IMR-90 (cell line): ENCODE measurements around the gene IQCF6. TPM values are rescaled to one million over a fixed set of nuclear protein-coding genes. Genes with fewer than 3 reads are reported as not detected.
"Not testable (repeated sequence)": the region's sequence is repeated elsewhere in the genome, so short reads cannot be mapped to it uniquely, and the experiment has no call there.

Experiments
- ATAC-seq: fragments of 200-7000 bp; cut with Tn5 transposase; 2 replicates; pipeline ENCODE4 v1.9.1; 2020; ENCODE audit warnings: low read depth, mild to moderate bottlenecking, moderate library complexity
- BruUV-seq: library from RNA; stranded (reverse); fragments of 400-500 nt; replicated peaks from 2 replicates; lab custom pipeline; 2021; lab: Mats Ljungman, UMichigan
- CTCF ChIA-PET: fragments of 300-600 bp; formaldehyde crosslinking; extraction: SDS; loops from one replicate; lab custom pipeline; 2021; ENCODE audit warnings: antibody characterized with exemption; lab: Yijun Ruan, JAX
- POLR2A ChIA-PET: fragments of 300-600 bp; sonication (Branson Sonifier 250); formaldehyde crosslinking; loops from one replicate; lab custom pipeline; 2022; ENCODE audit warnings: antibody characterized with exemption; ENCODE audit not compliant: unreplicated experiment; lab: Charles Lee
- DNase-seq: peaks from one replicate; pipeline ENCODE4 v3.0.0; 2013
- H2AFZ ChIP-seq: replicated peaks from 2 replicates; pipeline ENCODE3; 2013; ENCODE audit warnings: low read length, mild to moderate bottlenecking; ENCODE audit not compliant: poor library complexity
- H2AK5ac ChIP-seq: 2 replicates; pipeline ENCODE4 v1.6.1; 2013; ENCODE audit warnings: low read depth, low read length, inconsistent platforms
- H2AK9ac ChIP-seq: replicated peaks from 2 replicates; pipeline ENCODE3; 2013; ENCODE audit warnings: mild to moderate bottlenecking, low read depth, low read length, moderate library complexity; ENCODE audit not compliant: poor library complexity
- H2BK120ac ChIP-seq: 2 replicates; pipeline ENCODE4 v1.6.1; 2013; ENCODE audit warnings: low read depth, low read length, inconsistent platforms
- H2BK15ac ChIP-seq: 3 replicates; pipeline ENCODE4 v1.6.1; 2013; ENCODE audit warnings: low read depth, low read length, inconsistent platforms
- H2BK20ac ChIP-seq: 2 replicates; pipeline ENCODE4 v1.6.1; 2013; ENCODE audit warnings: low read depth, mild to moderate bottlenecking, inconsistent platforms, low read length, moderate library complexity
- H2BK5ac ChIP-seq: 2 replicates; pipeline ENCODE4 v1.6.1; 2013; ENCODE audit warnings: mild to moderate bottlenecking, low read depth, low read length, inconsistent platforms; ENCODE audit not compliant: poor library complexity, severe bottlenecking
- H3K14ac ChIP-seq: replicated peaks from 2 replicates; pipeline ENCODE4 v1.6.1; 2013; ENCODE audit warnings: low read depth, low read length, inconsistent platforms
- H3K18ac ChIP-seq: 2 replicates; pipeline ENCODE4 v1.6.1; 2013; ENCODE audit warnings: low read depth, low read length, control low read depth
- H3K23ac ChIP-seq: 2 replicates; pipeline ENCODE4 v1.6.1; 2013; ENCODE audit warnings: low read depth, low read length, inconsistent platforms
- H3K27ac ChIP-seq: 2 replicates; pipeline ENCODE4 v1.5.1; 2013; ENCODE audit warnings: mild to moderate bottlenecking, control low read depth, low read length; ENCODE audit not compliant: insufficient read depth
- H3K27me3 ChIP-seq: 2 replicates; pipeline ENCODE4 v1.6.1; 2013; ENCODE audit warnings: low read length; ENCODE audit not compliant: control insufficient read depth, insufficient read depth
- H3K36me3 ChIP-seq: 2 replicates; pipeline ENCODE4 v1.6.1; 2013; ENCODE audit warnings: low read length, mixed read lengths; ENCODE audit not compliant: control insufficient read depth, insufficient read depth
- H3K4ac ChIP-seq: 2 replicates; pipeline ENCODE4 v1.6.1; 2013; ENCODE audit warnings: low read depth, low read length, inconsistent platforms
- H3K4me1 ChIP-seq: 2 replicates; pipeline ENCODE4 v1.6.1; 2013; ENCODE audit warnings: low read length, mixed read lengths; ENCODE audit not compliant: control insufficient read depth, insufficient read depth
- H3K4me2 ChIP-seq: 2 replicates; pipeline ENCODE4 v1.6.1; 2013; ENCODE audit warnings: low read depth, mild to moderate bottlenecking, control low read depth, low read length, moderate library complexity
- H3K4me3 ChIP-seq: 2 replicates; pipeline ENCODE4 v1.5.1; 2013; ENCODE audit warnings: low read depth, mild to moderate bottlenecking, control low read depth, low read length, moderate library complexity; ENCODE audit not compliant: insufficient read depth
- H3K56ac ChIP-seq: 2 replicates; pipeline ENCODE4 v1.6.1; 2013; ENCODE audit warnings: low read length, inconsistent platforms; ENCODE audit not compliant: insufficient read depth; ENCODE audit errors: extremely low read depth
- H3K79me1 ChIP-seq, 2 experiments: 2 replicates each; pipeline ENCODE4 v1.6.1; 2013; ENCODE audit warnings: low read length in 2 of 2, inconsistent platforms in 1 of 2, low read depth in 1 of 2
- H3K9ac ChIP-seq: 2 replicates; pipeline ENCODE4 v1.6.1; 2013; ENCODE audit warnings: low read depth, low read length, control low read depth
- H3K9me1 ChIP-seq: 2 replicates; pipeline ENCODE4 v1.6.1; 2013; ENCODE audit warnings: low read length, inconsistent platforms; ENCODE audit not compliant: insufficient read depth
- H3K9me3 ChIP-seq: 2 replicates; pipeline ENCODE4 v1.6.1; 2013; ENCODE audit warnings: low read length; ENCODE audit not compliant: control insufficient read depth, insufficient read depth
- H4K20me1 ChIP-seq: 2 replicates; pipeline ENCODE4 v1.6.1; 2013; ENCODE audit warnings: low read length, inconsistent platforms; ENCODE audit not compliant: insufficient read depth
- H4K5ac ChIP-seq: 2 replicates; pipeline ENCODE4 v1.6.1; 2013; ENCODE audit warnings: mild to moderate bottlenecking, low read depth, low read length, control low read depth
- H4K8ac ChIP-seq, 2 experiments: 2 replicates each; pipeline ENCODE4 v1.6.1; 2013; ENCODE audit warnings: low read depth in 2 of 2, low read length in 2 of 2, control low read depth in 1 of 2, inconsistent platforms in 1 of 2
- H4K91ac ChIP-seq: 2 replicates; pipeline ENCODE4 v1.6.1; 2013; ENCODE audit warnings: low read depth, low read length, inconsistent platforms; ENCODE audit not compliant: insufficient read depth
- WGBS, 2 experiments: methylation state at CpG; one replicate each; pipeline versions ENCODE4 v1.1.5 to v1.1.7; 2013; ENCODE audit warnings: missing lambda C conversion rate in 2 of 2; ENCODE audit not compliant: insufficient read length in 1 of 2; ENCODE audit errors: extremely low coverage in 2 of 2; 5-methylcytosine and 5-hydroxymethylcytosine counted together
- dilution Hi-C: fragments of 300-500 bp; cut with HindIII; formaldehyde crosslinking; loops from one replicate; pipeline ENCODE4 v1.14.3; 2018; ENCODE audit warnings: low sequenced_read_pairs; ENCODE audit not compliant: unreplicated experiment
- in situ Hi-C: fragments of 300-500 bp; cut with MboI; formaldehyde crosslinking; loops from 3 replicates; pipeline ENCODE4 v1.14.3; 2019; ENCODE audit warnings: low sequenced_read_pairs, inconsistent platforms, mixed read lengths
- intact Hi-C: fragments of 100-400 bp; cut with micrococcal nuclease; formaldehyde crosslinking; loops from 2 replicates; pipeline ENCODE4 v1.10.0; 2022
- polyA plus RNA-seq, 3 experiments: library from polyadenylated mRNA; depleted of rRNA; stranded (reverse); fragments of >200 nt; gene quantifications; 2 replicates each; pipeline ENCODE4 v1.2.3, GENCODE V29; 2012; ENCODE audit warnings: low replicate concordance in 1 of 3
- total RNA-seq: library from RNA; depleted of rRNA; stranded (reverse); fragments of >200 nt; gene quantifications from 2 replicates; pipeline ENCODE4 v1.2.3, GENCODE V29; 2012

The IQCF6 gene
- total and polyA plus RNA-seq, 2 of the 4 experiments (the other 2 are of a cell fraction) = not detected

DNA sequence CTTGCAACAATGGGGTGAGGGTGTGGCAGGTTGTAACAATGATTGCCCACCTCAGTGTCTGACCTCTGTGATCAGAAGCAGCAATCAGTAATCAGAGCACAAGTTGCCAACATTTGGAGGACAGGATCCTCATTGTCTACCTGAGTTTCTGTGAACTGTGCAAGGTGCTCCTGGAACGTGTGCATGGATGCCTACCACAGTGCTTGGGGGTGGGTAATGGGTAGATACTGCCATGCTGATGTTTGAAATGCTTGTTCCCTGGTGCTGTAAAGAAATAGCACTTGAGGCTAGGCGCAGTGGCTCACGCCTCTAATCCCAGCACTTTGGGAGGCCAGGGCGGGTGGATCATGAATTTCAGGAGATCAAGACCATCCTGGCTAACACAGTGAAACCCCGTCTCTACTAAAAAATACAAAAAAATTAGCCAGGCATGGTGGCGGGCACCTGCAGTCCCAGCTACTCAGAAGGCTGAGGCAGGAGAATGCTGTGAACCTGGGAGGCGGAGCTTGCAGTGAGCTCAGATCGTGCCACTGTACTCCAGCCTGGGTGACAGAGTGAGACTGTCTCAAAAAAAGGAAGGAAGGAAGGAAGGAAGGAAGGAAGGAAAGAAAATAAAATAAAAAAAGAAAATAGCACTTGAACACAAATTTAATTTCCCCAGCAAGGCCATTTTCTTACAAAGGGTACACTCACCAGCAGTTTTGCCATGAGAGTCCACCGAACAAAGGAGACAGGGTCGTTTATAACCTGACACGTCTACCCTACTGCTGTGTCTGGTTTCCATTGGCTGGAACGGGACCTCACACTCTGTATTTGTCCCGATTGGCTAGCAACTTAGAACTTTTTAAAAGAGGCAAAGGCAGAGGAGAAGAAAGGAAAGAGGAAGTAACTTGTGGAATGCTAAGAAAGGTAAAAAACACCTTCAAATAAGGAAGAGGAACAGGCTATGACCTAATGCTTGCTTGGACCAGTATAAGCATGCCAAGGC, 25.0 kb downstream of the IQCF6 start:
- H3K9me1 ChIP-seq, H3K4me1 ChIP-seq, H2BK120ac ChIP-seq, ATAC-seq, H3K4ac ChIP-seq, CTCF ChIA-PET, H2AFZ ChIP-seq, H2BK15ac ChIP-seq, intact Hi-C loops, POLR2A ChIA-PET, H4K8ac ChIP-seq, H3K18ac ChIP-seq, H3K9ac ChIP-seq, H2AK9ac ChIP-seq, dilution Hi-C loops, H3K36me3 ChIP-seq, H4K5ac ChIP-seq, BruUV-seq, H2BK20ac ChIP-seq, H3K4me3 ChIP-seq, H3K14ac ChIP-seq, H4K20me1 ChIP-seq, H2BK5ac ChIP-seq, H3K27me3 ChIP-seq, H3K23ac ChIP-seq, DNase-seq, H3K79me1 ChIP-seq, H4K91ac ChIP-seq, H3K27ac ChIP-seq, H2AK5ac ChIP-seq, H3K9me3 ChIP-seq, H3K56ac ChIP-seq, H3K4me2 ChIP-seq, in situ Hi-C loops: not testable (repeated sequence)
- 40% methylated on average over 2 of the region's 13 CpGs; no CpG with 5 or more reads in 1 of the 2 experiments for WGBS, 2 experiments
